T-helper 17 cell (primary cell): ENCODE data around the gene ABTB1. TPM values are rescaled to one million over a fixed set of nuclear protein-coding genes. Genes with fewer than 3 reads are reported as not detected.
"Not testable (repeated sequence)": the region's sequence is repeated elsewhere in the genome, so short reads cannot be mapped to it uniquely, and the experiment has no call there.

Source experiments
- ATAC-seq: fragments of 150-1000 bp; cut with Tn5 transposase; 2 replicates; pipeline ENCODE4 v1.10.0; 2021; ENCODE audit warnings: mild to moderate bottlenecking, moderate library complexity
- DNase-seq, 3 donors: peaks; one replicate each; pipeline versions ENCODE4 v3.0.0 to v3.0.0-alpha.2; 2020 to 2021
- H3K9me3 ChIP-seq: one replicate; pipeline ENCODE4 v1.7.0; 2013; ENCODE audit warnings: low read length, mild to moderate bottlenecking; ENCODE audit not compliant: control insufficient read depth, poor library complexity, severe bottlenecking
- H3K27ac Mint-ChIP-seq: one replicate; pipeline ENCODE4 v1.8.0; 2022; ENCODE audit warnings: mild to moderate bottlenecking, moderate library complexity, mixed read lengths
- H3K27me3 Mint-ChIP-seq: one replicate; pipeline ENCODE4 v1.8.0; 2022; ENCODE audit warnings: mixed read lengths
- H3K36me3 Mint-ChIP-seq: one replicate; pipeline ENCODE4 v1.8.0; 2022; ENCODE audit warnings: low read depth, mixed read lengths
- H3K4me1 Mint-ChIP-seq: one replicate; pipeline ENCODE4 v1.8.0; 2022; ENCODE audit warnings: mild to moderate bottlenecking, mixed read lengths
- H3K4me3 Mint-ChIP-seq: one replicate; pipeline ENCODE4 v1.8.0; 2022; ENCODE audit warnings: mild to moderate bottlenecking, moderate library complexity, mixed read lengths
- total RNA-seq, 4 donors: library from RNA in 2 of 4; stranded (reverse) in 2 of 4; gene quantifications; one replicate each; pipeline ENCODE4 v1.2.3 and lab custom pipeline; 2022 to 2026

Gene ABTB1
- total RNA-seq, 2 donors from 2014 or later, result 88.6 to 95.2 TPM

DNA sequence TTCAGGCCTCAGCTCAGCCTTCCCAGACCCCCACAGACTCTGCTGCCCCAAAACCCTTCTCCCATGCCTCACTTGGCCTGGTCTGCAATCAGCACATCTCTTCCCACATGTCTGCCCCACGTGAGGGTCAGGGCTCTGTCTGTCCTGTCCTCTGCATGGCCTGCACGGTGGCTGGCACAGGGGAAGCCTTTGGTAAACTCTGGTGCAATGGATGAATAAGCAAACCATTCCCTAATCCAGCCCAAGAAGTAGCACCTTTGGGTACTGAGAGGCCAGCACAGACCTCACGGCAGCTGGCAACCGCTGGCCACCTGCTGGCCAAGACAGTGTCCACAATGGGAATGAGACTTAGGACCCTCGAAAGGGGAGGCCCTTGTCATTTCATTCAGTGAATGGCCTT is 27.7 kb downstream of the ABTB1 start:
- H3K27me3 Mint-ChIP-seq, result no peaks in the 10 kb centered on the region
- ATAC-seq, result no peak
- no peak for DNase-seq
- peaks cover 2% of the 10 kb centered on the region for H3K36me3 Mint-ChIP-seq
- H3K4me1 Mint-ChIP-seq, result no peaks in the 10 kb centered on the region
- no peak overlapping the region for H3K27ac Mint-ChIP-seq
- no peaks in the 10 kb centered on the region for H3K9me3 ChIP-seq
- no peak overlapping the region for H3K4me3 Mint-ChIP-seq

DNA sequence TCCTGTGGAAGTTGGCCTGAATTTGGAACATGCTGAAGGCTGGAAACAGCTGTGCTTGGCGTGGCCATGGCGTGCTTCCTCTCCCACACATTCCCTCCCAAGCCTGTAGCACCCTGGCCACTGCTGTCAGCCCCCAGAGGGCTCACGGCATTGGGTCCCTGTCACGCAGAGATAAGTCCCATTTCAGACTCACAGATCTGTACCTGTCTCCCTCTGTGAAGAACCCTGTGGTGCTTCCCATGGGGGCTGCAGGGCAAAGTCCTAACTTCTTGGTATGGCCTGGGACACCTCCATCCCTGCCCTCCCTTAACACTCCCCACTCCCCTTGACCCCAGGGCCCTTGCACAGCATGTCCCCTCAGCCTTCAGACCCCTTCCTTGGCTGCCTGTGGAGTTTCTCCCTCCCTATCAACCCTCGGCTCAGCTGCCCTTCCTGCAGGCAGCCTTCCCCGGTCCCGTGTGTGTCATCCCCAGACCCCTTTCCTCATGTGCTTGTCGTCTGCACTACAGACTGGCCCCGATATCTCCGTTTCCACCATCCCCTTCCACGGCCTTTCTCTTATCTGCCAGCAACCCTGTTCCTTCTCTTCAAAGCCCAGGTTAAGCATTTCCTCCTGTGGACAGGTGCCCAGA is 28.6 kb downstream of the ABTB1 start:
- H3K27ac Mint-ChIP-seq, result no peak overlapping the region
- H3K36me3 Mint-ChIP-seq, result peaks cover 2% of the 10 kb centered on the region
- DNase-seq (no peak), ATAC-seq (no peak)
- H3K4me3 Mint-ChIP-seq, result no peak overlapping the region
- H3K27me3 Mint-ChIP-seq, result no peaks in the 10 kb centered on the region
- no peaks in the 10 kb centered on the region for H3K4me1 Mint-ChIP-seq
- H3K9me3 ChIP-seq, result no peaks in the 10 kb centered on the region

DNA sequence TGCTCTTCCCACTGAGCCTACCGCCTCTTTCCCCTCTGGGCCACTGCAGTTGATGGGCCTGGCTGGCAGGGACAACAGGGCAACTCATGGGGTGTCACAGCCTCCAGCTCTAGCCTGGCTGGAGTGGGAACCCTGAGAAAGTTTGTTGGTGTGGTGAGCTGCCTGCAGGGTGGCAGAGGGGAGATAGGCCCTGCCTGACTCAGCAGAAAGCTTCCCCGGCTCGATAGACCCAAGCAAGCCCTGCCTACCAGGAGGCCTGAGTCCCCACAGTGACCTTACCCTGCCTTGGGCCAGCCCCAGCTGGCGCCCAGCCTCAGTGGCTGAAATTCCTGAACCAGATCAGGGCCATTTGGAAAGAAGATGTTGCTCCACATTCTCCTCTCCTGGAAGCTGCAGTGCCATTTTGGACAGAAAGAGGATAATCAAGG is 29.4 kb downstream of the ABTB1 start:
- H3K9me3 ChIP-seq, result no peaks in the 10 kb centered on the region
- Mint-ChIP-seq H3K27ac (no peak overlapping the region), H3K36me3 (peaks cover 2% of the 10 kb centered on the region), H3K27me3 (no peaks in the 10 kb centered on the region), H3K4me1 (no peaks in the 10 kb centered on the region), H3K4me3 (no peak overlapping the region)
- DNase-seq, result no peak
- no peak for ATAC-seq

DNA sequence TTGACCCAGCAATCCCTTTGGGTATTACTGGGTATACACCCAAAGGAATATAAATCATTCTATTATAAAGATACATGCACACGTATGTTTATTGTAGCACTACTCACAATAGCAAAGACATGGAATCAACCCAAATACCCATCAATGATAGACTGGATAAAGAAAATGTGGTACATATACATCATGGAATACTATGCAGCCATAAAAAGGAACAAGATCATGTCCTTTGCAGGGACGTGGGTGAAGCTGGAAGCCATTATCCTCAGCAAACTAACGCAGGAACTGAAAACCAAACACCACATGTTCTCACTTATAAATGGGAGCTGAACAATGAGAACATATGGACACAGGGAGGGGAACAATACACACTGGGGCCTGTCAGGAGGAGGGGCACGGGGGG is 32.1 kb downstream of the ABTB1 start:
- DNase-seq, H3K36me3 Mint-ChIP-seq, ATAC-seq, H3K27ac Mint-ChIP-seq, H3K4me3 Mint-ChIP-seq, H3K9me3 ChIP-seq, H3K4me1 Mint-ChIP-seq, H3K27me3 Mint-ChIP-seq: not testable (repeated sequence)

DNA sequence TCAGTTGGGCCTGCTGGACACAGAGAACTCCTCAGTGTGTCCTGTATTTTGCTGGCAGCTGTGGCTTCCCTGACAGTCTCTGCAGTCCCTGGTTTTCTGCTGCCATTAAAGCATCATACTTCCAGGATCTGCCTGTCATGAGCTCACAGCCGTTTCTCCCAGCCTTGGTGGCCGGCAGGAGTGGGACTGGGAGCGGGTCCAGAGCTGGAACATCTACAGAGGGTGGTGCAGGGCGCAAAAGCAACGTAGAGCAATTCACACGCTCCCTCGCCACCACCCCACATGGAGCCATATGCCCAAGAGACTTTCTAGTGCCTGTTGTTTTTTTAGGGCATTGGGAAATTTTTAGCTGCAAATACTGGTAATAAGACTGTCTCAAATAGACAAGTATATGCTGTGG is 33.6 kb downstream of the ABTB1 start:
- H3K36me3 Mint-ChIP-seq, result peaks cover 2% of the 10 kb centered on the region
- ATAC-seq (no peak), DNase-seq (no peak)
- no peak overlapping the region for H3K27ac Mint-ChIP-seq
- no peaks in the 10 kb centered on the region for H3K27me3 Mint-ChIP-seq
- no peak overlapping the region for H3K4me3 Mint-ChIP-seq
- H3K4me1 Mint-ChIP-seq, result no peaks in the 10 kb centered on the region
- H3K9me3 ChIP-seq, result no peaks in the 10 kb centered on the region

DNA sequence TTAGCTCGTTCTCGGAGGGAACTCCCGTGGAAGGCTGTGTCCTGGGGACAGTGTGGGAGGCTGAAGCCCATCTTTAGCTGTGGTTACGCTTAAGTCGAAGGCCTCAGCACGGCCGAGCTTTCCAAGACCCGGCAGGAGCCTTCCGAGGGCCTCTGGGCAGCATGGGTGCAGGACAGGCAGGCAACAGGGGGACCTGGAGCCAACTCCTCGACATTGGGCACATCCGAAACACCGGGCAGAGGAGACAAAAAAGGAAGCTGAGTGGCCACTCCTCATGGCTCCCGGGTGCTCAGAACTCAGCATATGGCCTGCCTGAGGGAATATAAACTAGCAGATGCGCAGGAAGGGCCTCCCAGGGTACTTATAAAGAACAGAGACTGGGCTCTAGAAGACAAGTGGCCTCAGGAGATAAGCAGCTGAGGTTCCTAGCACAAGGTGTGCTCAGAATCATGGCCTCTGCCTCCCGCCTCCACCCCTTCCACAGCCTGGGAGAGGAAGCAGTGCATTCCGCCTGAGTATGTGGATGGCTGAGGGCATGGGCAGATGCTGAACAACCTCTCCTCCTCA is 34.1 kb downstream of the ABTB1 start:
- H3K4me3 Mint-ChIP-seq, result no peak overlapping the region
- no peak for DNase-seq

DNA sequence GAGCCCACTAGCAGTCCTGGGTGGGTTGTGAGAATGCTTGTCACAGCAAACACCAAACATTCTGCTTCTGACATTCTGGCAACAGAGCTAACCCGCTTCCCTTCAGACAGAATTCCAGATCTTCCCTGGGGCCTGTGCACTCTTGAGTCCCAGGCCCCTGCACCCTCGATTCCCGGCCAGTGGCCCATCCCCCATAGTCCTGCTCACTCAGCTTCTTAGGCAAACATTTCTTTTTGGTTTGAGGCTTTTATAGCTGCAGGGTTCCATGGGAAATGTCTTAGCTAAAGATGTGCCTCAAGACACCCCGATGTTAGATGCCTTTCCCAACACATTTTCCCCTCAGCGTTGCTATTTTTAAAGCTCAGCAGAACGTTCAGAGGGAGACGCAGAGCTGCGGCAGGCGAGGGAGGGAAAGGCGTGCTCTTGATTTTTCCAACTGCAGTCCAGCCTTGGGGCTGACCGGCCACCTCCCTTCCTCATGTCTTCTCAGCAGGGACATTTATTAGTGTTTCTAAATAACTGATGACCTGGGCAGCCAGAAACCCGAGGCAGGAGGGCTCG is 35.2 kb downstream of the ABTB1 start:
- ATAC-seq, result no peak
- peaks cover 2% of the 10 kb centered on the region for H3K36me3 Mint-ChIP-seq
- H3K27ac Mint-ChIP-seq, result no peak overlapping the region
- H3K4me3 Mint-ChIP-seq, result no peak overlapping the region
- H3K9me3 ChIP-seq, result no peaks in the 10 kb centered on the region
- no peak for DNase-seq
- no peaks in the 10 kb centered on the region for H3K4me1 Mint-ChIP-seq
- peaks cover 11% of the 10 kb centered on the region for H3K27me3 Mint-ChIP-seq

More for the DNA sequence above, 34.1 kb downstream of the ABTB1 start:
- H3K27me3 Mint-ChIP-seq, result peaks cover 2% of the 10 kb centered on the region
- H3K9me3 ChIP-seq, result no peaks in the 10 kb centered on the region
- no peak for ATAC-seq
- peaks cover 2% of the 10 kb centered on the region for H3K36me3 Mint-ChIP-seq
- no peak overlapping the region for H3K27ac Mint-ChIP-seq
- H3K4me1 Mint-ChIP-seq, result no peaks in the 10 kb centered on the region

DNA sequence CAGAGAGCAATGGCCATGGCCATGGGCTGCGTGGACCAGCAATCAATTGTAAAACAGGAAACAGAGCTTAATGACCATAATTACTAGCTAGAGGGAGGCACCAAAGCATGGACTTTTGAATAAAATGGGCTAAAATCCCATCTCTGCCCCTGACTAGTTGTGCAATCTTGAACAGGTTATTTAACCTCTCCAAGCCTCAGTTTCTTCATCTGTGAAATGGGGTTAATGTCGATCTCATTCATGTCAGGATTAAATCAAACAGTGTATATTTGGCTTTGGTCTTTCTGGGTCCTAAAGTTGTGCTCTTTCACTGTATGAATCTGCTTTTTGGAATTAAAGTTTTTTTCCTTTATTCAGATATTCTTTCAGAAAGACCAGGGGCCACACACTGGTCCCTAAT is 36.1 kb downstream of the ABTB1 start:
- Mint-ChIP-seq H3K36me3 (no peaks in the 10 kb centered on the region), H3K4me1 (no peaks in the 10 kb centered on the region), H3K27ac (no peak overlapping the region), H3K4me3 (no peak overlapping the region), H3K27me3 (peaks cover 17% of the 10 kb centered on the region)
- DNase-seq (no peak), ATAC-seq (no peak)
- no peaks in the 10 kb centered on the region for H3K9me3 ChIP-seq

DNA sequence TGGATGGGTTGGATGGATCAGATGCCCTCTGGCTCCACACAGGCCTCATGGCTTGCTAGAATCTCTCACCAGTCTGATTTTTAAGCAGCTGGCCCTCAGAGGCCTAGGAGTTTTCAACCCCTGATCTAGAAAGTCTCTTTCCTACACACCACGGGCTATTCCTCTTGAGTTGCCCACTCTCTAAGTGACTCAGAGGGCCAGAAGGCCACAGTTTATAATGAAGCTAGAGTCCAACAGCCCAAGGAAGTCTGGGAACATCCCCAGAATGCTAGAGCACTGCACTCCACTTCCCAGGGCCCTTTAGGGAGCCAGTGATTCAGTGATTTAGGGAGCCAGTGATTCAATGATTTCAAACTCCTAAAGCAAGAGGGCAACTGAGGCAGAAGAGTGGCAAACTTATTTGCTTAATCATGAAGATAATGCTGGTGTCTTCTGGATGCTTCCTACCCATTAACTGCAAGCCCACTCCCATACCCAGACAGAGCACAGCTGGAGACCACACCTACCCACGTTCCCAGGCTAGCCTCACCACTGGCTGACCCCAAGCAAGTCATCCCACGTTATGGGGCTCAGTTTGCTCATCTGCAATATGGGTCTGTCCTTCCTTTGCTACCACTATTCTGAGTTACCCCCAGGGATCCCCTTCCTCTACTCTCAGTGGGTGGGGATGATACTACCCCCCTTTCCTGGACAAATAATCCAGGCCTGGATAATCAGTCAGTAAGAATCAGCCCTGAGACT is 36.7 kb downstream of the ABTB1 start:
- Mint-ChIP-seq H3K4me3 (no peak overlapping the region), H3K27ac (no peak overlapping the region), H3K4me1 (no peaks in the 10 kb centered on the region), H3K36me3 (no peaks in the 10 kb centered on the region), H3K27me3 (peaks cover 23% of the 10 kb centered on the region)
- DNase-seq, result no peak
- H3K9me3 ChIP-seq, result no peaks in the 10 kb centered on the region
- ATAC-seq, result no peak

DNA sequence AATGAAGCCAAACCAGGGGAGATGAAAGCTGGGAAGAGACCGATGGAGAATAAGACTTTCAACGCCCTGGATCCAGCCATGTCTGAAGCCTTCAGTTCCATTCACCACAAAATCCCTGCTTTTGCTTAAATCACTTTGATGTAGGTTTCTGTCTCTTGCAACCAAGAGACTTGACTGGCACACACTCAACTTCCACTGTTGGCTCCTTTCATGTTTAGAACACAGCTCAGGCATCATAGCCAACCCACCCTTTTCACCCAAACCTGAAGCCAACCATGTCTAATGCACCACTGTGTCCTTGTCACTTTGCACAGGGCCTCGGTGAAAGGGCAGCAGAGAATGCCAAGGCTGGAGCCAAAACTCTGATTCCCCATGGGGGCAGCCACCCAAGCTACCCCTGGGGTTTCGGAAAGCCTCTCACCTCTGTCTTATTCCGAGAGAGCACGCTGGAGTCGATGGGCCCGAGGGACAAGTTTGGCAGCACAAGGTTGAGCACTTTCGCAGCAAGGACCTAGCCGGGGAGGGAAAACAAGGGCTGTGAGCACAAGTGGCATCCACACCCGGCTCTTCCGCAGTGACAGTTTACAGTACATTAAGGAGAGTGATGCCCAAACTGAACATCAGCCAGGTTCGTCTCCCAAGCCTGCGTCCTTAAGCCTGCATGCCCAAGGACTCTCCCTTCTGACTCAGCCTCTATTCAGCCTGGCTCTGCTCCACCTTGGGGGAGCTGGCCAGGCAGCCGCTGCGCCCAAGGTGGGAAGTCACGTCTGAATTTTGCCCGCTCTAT is 37.6 kb downstream of the ABTB1 start:
- no peaks in the 10 kb centered on the region for H3K36me3 Mint-ChIP-seq
- H3K27me3 Mint-ChIP-seq, result peaks cover 32% of the 10 kb centered on the region
- DNase-seq (no peak), ATAC-seq (no peak)
- H3K9me3 ChIP-seq, result no peaks in the 10 kb centered on the region
- no peak overlapping the region for H3K4me3 Mint-ChIP-seq
- no peaks in the 10 kb centered on the region for H3K4me1 Mint-ChIP-seq
- no peak overlapping the region for H3K27ac Mint-ChIP-seq

DNA sequence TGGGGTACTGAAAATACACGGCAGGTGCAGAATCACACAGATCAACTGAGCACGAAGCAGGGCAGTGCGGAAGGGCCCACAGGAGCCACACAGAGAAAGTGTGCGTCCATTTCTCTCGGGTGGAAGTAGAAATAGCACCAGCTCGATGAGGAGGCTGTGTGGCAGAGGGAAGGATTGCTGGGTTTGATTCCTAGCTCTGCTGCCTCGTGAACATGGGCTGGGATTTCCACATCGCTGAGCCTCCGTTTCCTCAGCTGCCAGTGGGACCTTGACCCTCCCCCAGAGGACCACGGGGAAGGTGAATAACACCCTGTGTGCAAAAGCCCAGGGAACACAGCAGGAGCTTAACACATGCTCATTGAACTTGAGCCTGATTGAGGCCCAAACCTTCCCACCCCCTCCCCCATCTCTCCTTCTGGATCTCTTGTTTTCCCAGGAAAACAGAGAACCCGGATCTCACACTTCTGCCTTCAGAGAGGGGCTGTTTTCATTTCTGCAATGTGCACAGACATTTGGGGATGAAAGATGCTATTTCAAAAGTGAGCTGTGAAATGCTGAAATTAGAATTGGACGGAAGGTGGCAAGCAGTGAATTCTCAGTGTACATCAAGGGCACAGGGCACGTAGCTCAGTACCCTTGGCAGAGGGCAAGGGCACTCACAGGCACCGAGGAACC is 38.4 kb downstream of the ABTB1 start:
- Mint-ChIP-seq H3K27ac (no peak overlapping the region), H3K27me3 (peaks cover 36% of the 10 kb centered on the region), H3K4me3 (no peak overlapping the region), H3K36me3 (no peaks in the 10 kb centered on the region), H3K4me1 (no peaks in the 10 kb centered on the region)
- H3K9me3 ChIP-seq, result no peaks in the 10 kb centered on the region
- DNase-seq (no peak), ATAC-seq (no peak)

DNA sequence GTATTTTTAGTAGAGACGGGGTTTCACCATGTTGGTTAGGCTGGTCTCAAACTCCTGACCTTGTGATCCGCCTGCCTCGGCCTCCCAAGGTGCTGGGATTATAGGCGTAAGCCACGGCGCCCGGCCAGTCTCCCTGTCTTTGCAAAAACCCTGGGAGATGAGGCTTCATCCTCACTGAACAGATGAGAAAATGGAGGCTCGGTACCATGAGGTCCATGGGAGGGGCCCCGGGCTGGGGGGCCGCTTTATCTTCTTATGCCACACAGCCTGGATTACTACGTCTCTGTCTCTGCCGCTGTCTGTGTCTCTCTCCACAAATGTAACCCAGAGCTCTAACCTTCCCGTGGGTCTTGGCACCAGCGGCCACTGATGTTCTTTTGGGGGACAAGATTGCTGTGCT is 39.1 kb downstream of the ABTB1 start:
- peaks cover 36% of the 10 kb centered on the region for H3K27me3 Mint-ChIP-seq
- DNase-seq (no peak), ATAC-seq (no peak)
- no peak overlapping the region for H3K27ac Mint-ChIP-seq
- no peak overlapping the region for H3K4me3 Mint-ChIP-seq
- H3K4me1 Mint-ChIP-seq, result no peaks in the 10 kb centered on the region
- no peaks in the 10 kb centered on the region for H3K9me3 ChIP-seq
- H3K36me3 Mint-ChIP-seq, result no peaks in the 10 kb centered on the region

DNA sequence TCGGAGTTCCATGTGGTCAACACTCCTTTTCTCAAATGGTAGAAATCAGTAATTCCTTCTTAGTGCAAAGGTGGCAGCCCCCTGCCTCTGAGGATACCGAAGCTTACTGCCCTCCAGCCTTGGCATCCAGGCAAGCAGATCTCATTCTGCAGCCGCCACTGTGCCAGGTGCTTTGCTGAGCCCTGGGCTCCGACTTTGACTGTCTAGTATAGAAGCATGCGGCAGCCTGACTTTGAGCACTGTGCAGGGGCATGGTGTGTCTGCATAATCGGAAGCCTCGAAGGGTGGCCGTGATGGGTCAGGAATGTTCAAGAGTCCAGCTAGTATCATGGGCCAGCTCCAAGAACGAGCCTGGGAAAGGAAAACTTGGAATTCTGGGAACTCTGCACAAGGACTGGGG is 39.7 kb downstream of the ABTB1 start:
- Mint-ChIP-seq H3K36me3 (no peaks in the 10 kb centered on the region), H3K27ac (no peak overlapping the region), H3K4me3 (no peak overlapping the region), H3K4me1 (no peaks in the 10 kb centered on the region), H3K27me3 (peaks cover 36% of the 10 kb centered on the region)
- no peak for DNase-seq
- no peaks in the 10 kb centered on the region for H3K9me3 ChIP-seq
- ATAC-seq, result no peak
